Urothelium cell line (cell line): ENCODE measurements around the gene C10orf62.
"Not testable (repeated sequence)": the region's sequence is repeated elsewhere in the genome, so short reads cannot be mapped to it uniquely, and the experiment has no call there.

Experiments
- DNase-seq: peaks from one replicate; pipeline ENCODE4 v3.0.0; 2011; ENCODE audit warnings: low spot score, mixed read lengths
- FAIRE-seq: peaks from 2 replicates; lab custom pipeline; 2011; peaks lifted over from hg19 to GRCh38; lab: Jason Lieb, UNC

Gene C10orf62

DNA sequence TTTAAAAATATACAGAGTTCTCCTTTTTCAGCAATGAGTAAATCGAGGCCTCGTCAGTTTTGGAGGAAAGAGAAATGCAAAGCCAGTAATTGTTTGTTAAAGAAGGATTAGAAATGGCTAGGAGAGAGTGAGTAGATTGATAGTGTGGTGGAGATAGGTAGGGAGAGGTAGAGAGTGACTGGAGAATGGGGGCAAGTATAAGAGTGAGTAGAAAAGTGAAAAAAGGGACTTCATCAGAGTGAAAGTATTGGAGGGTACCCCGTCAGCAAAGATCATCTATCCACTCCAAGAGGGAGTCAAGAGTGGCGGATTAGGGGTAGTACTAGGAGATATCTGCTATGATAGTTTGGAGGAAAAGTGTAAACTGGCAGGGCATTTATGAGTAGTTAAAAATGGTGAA is 26.2 kb upstream of the C10orf62 start:
- FAIRE-seq (no peak), DNase-seq (no peak)

DNA sequence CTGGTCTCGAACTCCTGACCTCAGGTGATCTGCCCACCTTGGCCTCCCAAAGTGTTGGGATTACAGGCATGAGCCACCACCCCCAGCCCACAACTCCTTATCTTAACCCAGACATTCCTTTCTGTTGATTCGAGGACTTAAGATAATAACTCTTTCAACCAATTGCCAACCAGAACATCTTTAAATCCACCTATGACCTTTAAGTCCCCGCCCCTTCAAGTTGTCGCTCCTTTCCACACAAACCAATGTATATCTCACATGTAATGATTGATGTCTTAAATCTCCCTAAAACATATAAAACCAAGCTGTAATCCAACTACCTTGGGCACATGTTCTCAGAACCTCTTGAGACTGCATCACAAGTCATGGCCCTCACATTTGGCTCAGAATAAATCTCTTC is 24.7 kb upstream of the C10orf62 start:
- no peak for DNase-seq
- no peak for FAIRE-seq

DNA sequence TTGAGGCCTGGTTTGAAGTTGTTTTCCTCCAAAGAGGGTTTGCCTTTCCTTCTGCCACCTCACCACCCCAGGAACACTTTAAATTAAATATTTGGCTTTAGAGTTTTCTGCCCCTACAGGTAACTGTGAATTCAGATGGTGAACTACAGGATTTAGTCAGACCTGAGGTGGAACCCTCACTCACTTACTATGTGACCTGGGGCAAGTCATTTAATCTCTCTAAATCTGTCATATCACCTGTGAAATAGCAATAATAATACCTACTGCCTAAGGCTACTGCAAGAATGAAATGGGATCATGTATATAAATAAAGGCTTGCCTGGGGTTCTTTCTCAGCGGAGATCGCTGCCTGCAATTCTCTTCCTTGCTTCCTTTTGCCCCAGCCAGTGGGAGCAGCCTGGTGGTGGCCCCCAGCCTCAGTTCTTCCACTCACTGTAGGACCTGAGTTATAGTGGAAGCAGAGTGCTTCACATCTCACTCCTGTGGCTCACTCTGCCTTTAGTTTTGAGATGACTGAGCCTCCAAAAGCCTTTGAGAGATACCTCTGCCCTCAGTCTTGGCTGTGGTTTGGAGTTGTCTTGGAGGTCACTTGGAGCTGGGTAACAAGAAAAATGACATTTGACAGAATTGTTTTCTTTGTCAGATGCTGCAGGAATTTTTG is 23.1 kb upstream of the C10orf62 start:
- DNase-seq, result no peak
- FAIRE-seq, result no peak

- no peak for DNase-seq
- no peak for FAIRE-seq
These were observed 21.6 kb upstream of the C10orf62 start for GRCh38 chr10:97567891-97568290.

- no peak for DNase-seq
- FAIRE-seq, result no peak
These were observed 19.3 kb upstream of the C10orf62 start for GRCh38 chr10:97570146-97570788.

GRCh38 chr10:97570789-97571471 is 18.6 kb upstream of the C10orf62 start:
- no peak for DNase-seq
- FAIRE-seq, result no peak

DNA sequence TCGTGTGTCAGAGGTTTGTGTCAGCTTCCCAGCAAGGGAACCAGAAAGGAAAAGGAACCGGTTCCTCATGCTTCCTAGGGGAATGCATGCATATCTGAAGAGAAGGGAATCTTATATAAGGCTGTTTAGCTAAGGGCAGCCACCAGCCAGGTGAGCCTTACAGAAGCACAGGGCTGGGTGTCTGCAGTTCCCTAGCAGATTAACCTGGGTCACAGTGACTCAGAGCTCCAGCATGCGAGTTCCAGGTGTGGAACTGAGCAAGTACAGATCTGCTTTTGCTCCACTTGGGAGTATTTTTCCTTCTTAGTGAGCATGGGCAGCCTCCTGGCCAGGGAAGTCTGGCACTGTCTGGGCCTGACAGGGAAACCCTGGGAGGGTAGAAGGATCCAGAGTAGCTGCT is 17.9 kb upstream of the C10orf62 start:
- no peak for FAIRE-seq
- DNase-seq, result no peak

- FAIRE-seq, result peak; percentile 32
- peak; percentile 64 for DNase-seq
These were observed 17.1 kb upstream of the C10orf62 start, which contains the start of gene ANKRD2 for GRCh38 chr10:97572214-97572989. TSS of gene ANKRD2 (plus strand) at chr10:97572779. CDS start at chr10:97572789, 10 bp downstream.

GRCh38 chr10:97573021-97573420 is 16.5 kb upstream of the C10orf62 start:
- DNase-seq (no peak), FAIRE-seq (no peak)

DNA sequence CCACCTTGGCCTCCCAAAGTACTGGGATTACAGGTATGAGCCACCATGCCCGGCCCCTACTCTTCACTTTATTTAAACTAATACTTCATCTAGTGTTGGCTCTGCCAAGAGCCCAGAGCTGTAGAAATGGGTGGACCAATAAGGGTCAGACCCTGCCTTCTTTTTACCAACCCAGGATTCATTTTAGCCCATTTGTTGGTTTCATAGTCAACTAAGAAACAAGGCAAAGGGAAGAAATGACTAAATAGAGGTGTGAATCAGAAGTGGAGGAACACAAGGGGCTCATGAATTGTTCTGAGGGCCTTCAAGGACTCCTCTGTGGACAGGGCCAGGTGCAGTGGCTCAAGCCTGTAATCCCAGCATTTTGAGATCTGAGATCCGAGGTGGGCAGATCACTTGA is 15.8 kb upstream of the C10orf62 start:
- FAIRE-seq (no peak), DNase-seq (no peak)

- FAIRE-seq (peak; percentile 91), DNase-seq (peak; percentile 95)
These were observed 15.0 kb upstream of the C10orf62 start for GRCh38 chr10:97574374-97575126.

- FAIRE-seq (peak; percentile 13), DNase-seq (peak; percentile 54)
These were observed 14.3 kb upstream of the C10orf62 start for GRCh38 chr10:97575127-97575668.

- not testable (repeated sequence) for FAIRE-seq, DNase-seq
These were observed 13.0 kb upstream of the C10orf62 start for GRCh38 chr10:97576487-97576886.

GRCh38 chr10:97577701-97578100 is 11.8 kb upstream of the C10orf62 start:
- DNase-seq (no peak), FAIRE-seq (no peak)

- FAIRE-seq, result no peak
- DNase-seq, result no peak
These were observed 11.2 kb upstream of the C10orf62 start for GRCh38 chr10:97578171-97578844.

DNA sequence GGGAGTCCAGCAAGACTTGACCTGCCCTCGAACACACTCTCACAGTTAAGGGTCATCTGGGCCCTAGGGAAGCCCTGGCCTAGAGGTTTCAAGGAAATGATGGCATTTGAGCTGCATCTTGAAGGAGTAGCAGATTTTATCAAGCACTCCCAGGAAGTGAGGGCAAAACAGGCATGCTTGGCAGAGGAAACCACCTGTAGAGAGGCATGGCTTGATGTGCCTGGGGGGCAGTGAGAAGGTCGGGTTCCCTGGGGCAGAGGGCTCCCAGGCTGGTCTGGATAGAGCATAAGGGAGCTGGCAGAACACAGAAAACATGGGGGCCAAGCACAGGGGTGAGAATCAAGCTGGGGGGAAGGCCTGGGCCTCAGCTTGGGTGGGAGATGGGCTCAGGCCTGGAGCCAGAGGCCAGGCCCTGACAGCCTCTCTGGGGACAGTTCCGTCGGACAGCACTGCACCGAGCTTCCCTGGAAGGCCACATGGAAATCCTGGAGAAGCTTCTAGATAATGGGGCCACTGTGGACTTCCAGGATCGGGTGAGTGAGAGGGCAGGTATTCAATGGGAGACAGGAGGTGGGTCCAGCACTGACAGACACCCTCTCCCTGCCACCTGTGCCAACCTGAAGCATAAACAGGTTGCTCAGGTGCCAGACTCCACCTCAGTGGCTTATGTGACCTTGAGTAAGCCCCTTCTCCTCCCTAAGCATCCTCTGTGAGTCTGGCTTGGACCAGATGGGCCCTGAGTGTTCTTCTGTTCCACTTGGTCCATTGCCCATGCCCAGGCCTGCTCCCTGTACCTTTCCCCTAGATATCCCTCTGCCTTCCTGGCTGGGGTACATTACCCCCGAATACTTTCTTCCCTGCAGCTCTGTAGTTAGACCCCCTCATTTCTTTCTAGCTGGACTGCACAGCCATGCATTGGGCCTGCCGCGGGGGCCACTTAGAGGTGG is 8.8 kb upstream of the C10orf62 start:
- FAIRE-seq, result no peak
- DNase-seq, result no peak

DNA sequence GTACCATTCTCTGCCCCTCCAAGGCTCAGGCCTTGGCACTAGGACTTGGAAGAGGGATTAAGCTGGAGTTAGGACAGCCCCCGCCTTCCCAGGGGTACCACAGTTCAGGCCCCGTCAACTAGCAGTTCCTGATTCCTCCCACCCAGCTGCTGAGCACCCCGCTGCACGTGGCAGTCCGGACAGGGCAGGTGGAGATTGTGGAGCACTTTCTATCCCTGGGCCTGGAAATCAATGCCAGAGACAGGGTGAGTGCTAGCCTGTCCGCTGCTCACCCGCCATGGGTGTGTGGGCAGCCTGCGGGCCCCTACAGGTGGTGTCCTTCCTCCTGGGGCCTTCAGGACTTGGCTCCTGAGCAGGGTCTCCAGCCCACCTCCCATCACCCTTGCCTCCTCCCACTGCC is 7.4 kb upstream of the C10orf62 start:
- FAIRE-seq (no peak), DNase-seq (no peak)

DNA sequence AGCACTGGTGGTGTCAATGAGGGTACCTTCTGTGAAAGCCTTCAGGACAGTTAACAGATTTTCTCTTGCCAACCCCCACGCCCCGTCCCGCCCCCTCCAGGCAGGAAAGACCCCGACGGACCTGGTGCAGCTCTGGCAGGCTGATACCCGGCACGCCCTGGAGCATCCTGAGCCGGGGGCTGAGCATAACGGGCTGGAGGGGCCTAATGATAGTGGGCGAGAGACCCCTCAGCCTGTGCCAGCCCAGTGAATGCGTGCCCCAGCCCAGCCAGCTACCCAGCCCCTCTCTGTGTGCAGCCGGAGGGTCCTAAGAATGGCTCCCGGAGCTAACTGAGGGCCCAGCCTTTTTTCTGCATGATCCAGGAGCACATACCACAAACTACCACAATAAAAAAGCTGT is 6.0 kb upstream of the C10orf62 start:
- DNase-seq (no peak), FAIRE-seq (no peak)
